Measurements from ENCODE around the gene NPDC1.
"Not testable (repeated sequence)": the region's sequence is repeated elsewhere in the genome, so short reads cannot be mapped to it uniquely, and the experiment has no call there.

The NPDC1 gene

GRCh38 chr9:137074657-137075274, 28.8 kb upstream of the NPDC1 start:
- no peak for DNase-seq

- DNase-seq = no peak
These were observed 28.0 kb upstream of the NPDC1 start for GRCh38 chr9:137073992-137074399.

- no peak for DNase-seq
These were observed 25.3 kb upstream of the NPDC1 start for GRCh38 chr9:137071282-137071681.

GRCh38 chr9:137070906-137071275, 24.9 kb upstream of the NPDC1 start:
- DNase-seq = no peak

- DNase-seq = peak; percentile 88
These were observed 24.4 kb upstream of the NPDC1 start, which contains the start of gene SAPCD2 for GRCh38 chr9:137070201-137070905. Gene SAPCD2, minus strand, starts transcription at chr9:137070557. Its CDS starts 97 bp downstream, at chr9:137070460.

GRCh38 chr9:137069508-137070091, 23.6 kb upstream of the NPDC1 start:
- no peak for DNase-seq

- DNase-seq = no peak
These were observed 22.8 kb upstream of the NPDC1 start for GRCh38 chr9:137068539-137069507.

GRCh38 chr9:137067860-137068538, 22.0 kb upstream of the NPDC1 start:
- DNase-seq = peak; percentile 92

- no peak for DNase-seq
These were observed 20.3 kb upstream of the NPDC1 start for GRCh38 chr9:137066096-137066861.

GRCh38 chr9:137065336-137065967, 19.5 kb upstream of the NPDC1 start:
- no peak for DNase-seq

- no peak for DNase-seq
These were observed 18.8 kb upstream of the NPDC1 start for GRCh38 chr9:137064880-137065164.

GRCh38 chr9:137064027-137064879, 18.3 kb upstream of the NPDC1 start:
- DNase-seq = peak; percentile 62

GRCh38 chr9:137063311-137064026, 17.5 kb upstream of the NPDC1 start:
- DNase-seq = no peak

- DNase-seq = not testable (repeated sequence)
These were observed 16.8 kb upstream of the NPDC1 start for GRCh38 chr9:137062798-137063197.

- DNase-seq = no peak
These were observed 16.4 kb upstream of the NPDC1 start for GRCh38 chr9:137062384-137062783.

- DNase-seq = no peak
These were observed 12.7 kb upstream of the NPDC1 start for GRCh38 chr9:137058521-137059234.

GRCh38 chr9:137057545-137057944, 11.6 kb upstream of the NPDC1 start:
- no peak for DNase-seq

- no peak for DNase-seq
These were observed 10.9 kb upstream of the NPDC1 start for GRCh38 chr9:137056739-137057415.
